MCF 10A (cell line): ENCODE results near the gene IL18. TPM values are rescaled to one million over a fixed set of nuclear protein-coding genes. Genes with fewer than 3 reads are reported as not detected.
A peak's percentile ranks its signal among the peaks of the same experiment; 100 is the strongest.

ENCODE experiments used
- BruUV-seq: library from RNA; stranded (reverse); fragments of 400-500 nt; replicated peaks from 2 replicates; lab custom pipeline; 2021; lab: Mats Ljungman, UMichigan
- CTCF ChIA-PET: fragments of 300-600 bp; sonication (Branson Sonifier 250); formaldehyde crosslinking; extraction: SDS; loops from one replicate; lab custom pipeline; 2021; ENCODE audit warnings: antibody characterized with exemption, inconsistent platforms; lab: Yijun Ruan, JAX
- POLR2A ChIA-PET: fragments of 300-600, 350-650 bp; sonication (Branson Sonifier 250); formaldehyde crosslinking; extraction: SDS; loops from one replicate; lab custom pipeline; 2020; ENCODE audit warnings: antibody characterized with exemption, inconsistent platforms; lab: Yijun Ruan, JAX
- DNase-seq: peaks from one replicate; pipeline ENCODE4 v3.0.0-alpha.2; 2018; ENCODE audit not compliant: unreplicated experiment
- H3K27ac Mint-ChIP-seq: one replicate; pipeline ENCODE4 v1.8.0; 2022; ENCODE audit warnings: mild to moderate bottlenecking, low read depth, mixed read lengths; ENCODE audit not compliant: unreplicated experiment
- H3K27me3 Mint-ChIP-seq: one replicate; pipeline ENCODE4 v1.8.0; 2022; ENCODE audit warnings: mixed read lengths; ENCODE audit not compliant: insufficient read depth, unreplicated experiment
- H3K36me3 Mint-ChIP-seq: one replicate; pipeline ENCODE4 v1.8.0; 2022; ENCODE audit warnings: mild to moderate bottlenecking, moderate library complexity, mixed read lengths; ENCODE audit not compliant: insufficient read depth, unreplicated experiment
- H3K4me1 Mint-ChIP-seq: one replicate; pipeline ENCODE4 v1.8.0; 2022; ENCODE audit warnings: mixed read lengths; ENCODE audit not compliant: insufficient read depth, unreplicated experiment
- H3K4me3 Mint-ChIP-seq: one replicate; pipeline ENCODE4 v1.8.0; 2022; ENCODE audit warnings: mild to moderate bottlenecking, moderate library complexity, mixed read lengths; ENCODE audit not compliant: unreplicated experiment
- H3K9me3 Mint-ChIP-seq: one replicate; pipeline ENCODE4 v1.8.0; 2022; ENCODE audit warnings: mixed read lengths; ENCODE audit not compliant: unreplicated experiment
- CTCF ChIP-seq: fragments of 200-600 bp; IDR thresholded peaks from one replicate; pipeline ENCODE4 v1.8.0; 2022; ENCODE audit warnings: antibody characterized with exemption, mild to moderate bottlenecking; ENCODE audit not compliant: unreplicated experiment
- intact Hi-C: fragments of 100-400 bp; cut with micrococcal nuclease; formaldehyde crosslinking; loops from 2 replicates; pipeline ENCODE4 v1.14.1; 2022
- total RNA-seq: library from RNA; stranded (reverse); gene quantifications from 2 replicates; pipeline ENCODE4 v1.2.3, GENCODE V29; 2022

The IL18 gene
- total RNA-seq, 1 experiment from 2014 or later = 189 TPM

DNA sequence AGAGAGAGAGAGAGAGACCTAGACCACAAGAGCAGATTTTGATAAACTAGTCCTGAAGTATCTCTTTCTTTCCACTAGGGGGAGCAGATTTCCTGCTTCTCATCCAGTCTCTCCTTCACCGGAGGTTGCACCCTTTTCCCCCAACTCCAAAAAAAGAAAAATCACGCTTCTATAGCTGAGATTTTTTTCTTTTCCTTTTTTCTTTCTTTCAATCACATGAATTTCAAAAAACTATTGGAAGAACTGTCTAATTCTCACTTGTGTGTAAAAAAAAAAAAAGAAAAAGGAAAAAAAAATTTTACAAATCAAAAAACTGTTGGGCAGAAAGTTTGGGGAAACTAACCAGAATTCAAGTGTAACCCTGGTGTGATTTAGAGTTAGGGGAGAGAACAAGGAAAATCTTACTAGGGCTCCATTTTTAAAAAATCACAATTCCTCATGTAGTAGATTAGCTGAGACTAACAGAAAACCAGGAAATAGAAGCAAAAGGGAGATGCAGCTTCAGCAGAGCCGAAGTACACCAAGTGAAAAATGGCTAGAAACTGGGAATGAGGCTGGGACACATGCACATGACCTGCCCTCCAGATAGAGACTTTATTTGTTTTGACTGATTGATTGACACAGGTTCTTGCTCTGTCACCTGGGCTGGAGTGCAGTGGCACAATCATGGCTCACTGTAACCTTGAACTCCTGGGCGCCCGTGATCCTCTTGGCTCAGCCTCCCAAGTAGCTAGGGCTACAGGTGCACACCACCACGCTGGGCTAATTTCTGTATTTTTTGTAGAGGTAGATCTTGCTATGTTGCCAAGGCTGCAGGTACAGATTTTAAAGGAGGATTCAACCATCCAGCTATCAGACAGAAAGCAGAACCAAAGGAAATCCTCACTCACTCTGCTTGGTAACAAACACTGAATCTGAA lies 50.1 kb downstream of the IL18 start:
- CTCF ChIA-PET = interaction anchor here (0.6 to 7.4 kb wide), 45 partner anchors 9 to 1931 kb away, joined by 3 to 130 read pairs (median 4); partner anchors contain the start of gene BCO2
- peak; percentile 73 for TF ChIP-seq CTCF
- no peak overlapping the region for H3K27ac Mint-ChIP-seq
- no TSS peak for BruUV-seq
- H3K4me3 Mint-ChIP-seq = no peak overlapping the region
- H3K9me3 Mint-ChIP-seq = no peaks in the 10 kb centered on the region
- DNase-seq = peak; percentile 75
- H3K4me1 Mint-ChIP-seq = no peaks in the 10 kb centered on the region
- intact Hi-C loops = loop anchor here (1.0 kb wide), 3 partner anchors 62 to 167 kb away; partner anchors contain the start of gene BCO2
- H3K36me3 Mint-ChIP-seq = no peaks in the 10 kb centered on the region
- POLR2A ChIA-PET = interaction anchor here (0.6 to 3.3 kb wide), 16 partner anchors 15 to 112 kb away, joined by 3 to 11 read pairs (median 4); partner anchors contain the start of genes IL18, PTS and TIMM8B
- no peaks in the 10 kb centered on the region for H3K27me3 Mint-ChIP-seq

- Mint-ChIP-seq H3K4me1 (no peaks in the 10 kb centered on the region), H3K27ac (no peak overlapping the region), H3K36me3 (no peaks in the 10 kb centered on the region), H3K27me3 (no peaks in the 10 kb centered on the region), H3K4me3 (no peak overlapping the region), H3K9me3 (no peaks in the 10 kb centered on the region)
- no TSS peak for BruUV-seq
- ChIA-PET POLR2A (interaction anchor here (2.4 to 3.6 kb wide), 2 partner anchors 14 to 18 kb away, joined by 6 to 23 read pairs; partner anchors contain the start of genes SDHD and TIMM8B), CTCF (interaction anchor here (1.7 kb wide), 1 partner anchor 174 kb away, joined by 8 read pairs; no protein-coding TSS in a partner anchor)
- intact Hi-C loops = no loop called here
- no peak for TF ChIP-seq CTCF
- no peak for DNase-seq
These were observed 57.8 kb downstream of the IL18 start for GRCh38 chr11:112106070-112106469.

DNA sequence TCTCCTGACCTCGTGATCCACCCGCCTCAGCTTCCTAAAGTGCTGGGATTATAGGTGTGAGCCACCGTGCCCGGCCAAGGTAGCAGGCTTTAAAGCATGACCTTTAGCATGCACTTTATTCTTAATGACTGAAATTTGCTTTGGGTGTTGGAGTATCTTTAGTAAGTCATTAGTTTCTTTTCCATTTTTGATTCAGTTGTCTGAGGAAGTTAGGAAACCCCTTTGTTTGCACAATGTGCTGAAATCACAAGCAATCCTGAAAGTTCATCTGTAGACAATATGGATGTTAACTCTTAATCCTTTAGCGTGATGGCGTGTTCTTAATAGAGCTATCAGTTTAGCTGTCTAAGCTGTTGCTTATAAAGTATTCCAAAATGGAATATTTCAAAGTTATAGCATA lies 60.4 kb downstream of the IL18 start:
- POLR2A ChIA-PET = interaction anchor here (1.4 to 3.6 kb wide), 2 partner anchors 16 to 120 kb away, joined by 3 to 23 read pairs; partner anchors contain the start of genes SDHD and TIMM8B
- no peak overlapping the region for H3K4me3 Mint-ChIP-seq
- CTCF ChIA-PET = interaction anchor here (0.5 to 3.3 kb wide), 4 partner anchors 10 to 250 kb away, joined by 3 to 27 read pairs (median 4); no protein-coding TSS in a partner anchor

More for the DNA sequence above, 60.4 kb downstream of the IL18 start:
- Mint-ChIP-seq H3K9me3 (no peaks in the 10 kb centered on the region), H3K36me3 (peaks cover 9% of the 10 kb centered on the region), H3K27me3 (no peaks in the 10 kb centered on the region), H3K4me1 (no peaks in the 10 kb centered on the region), H3K27ac (no peak overlapping the region)
- DNase-seq = no peak
- intact Hi-C loops = no loop called here
- no TSS peak for BruUV-seq
- no peak for TF ChIP-seq CTCF
